ENCODE measurements around the gene NTN1.
"Not testable (repeated sequence)": the region's sequence is repeated elsewhere in the genome, so short reads cannot be mapped to it uniquely, and the experiment has no call there.

NTN1 gene

DNA sequence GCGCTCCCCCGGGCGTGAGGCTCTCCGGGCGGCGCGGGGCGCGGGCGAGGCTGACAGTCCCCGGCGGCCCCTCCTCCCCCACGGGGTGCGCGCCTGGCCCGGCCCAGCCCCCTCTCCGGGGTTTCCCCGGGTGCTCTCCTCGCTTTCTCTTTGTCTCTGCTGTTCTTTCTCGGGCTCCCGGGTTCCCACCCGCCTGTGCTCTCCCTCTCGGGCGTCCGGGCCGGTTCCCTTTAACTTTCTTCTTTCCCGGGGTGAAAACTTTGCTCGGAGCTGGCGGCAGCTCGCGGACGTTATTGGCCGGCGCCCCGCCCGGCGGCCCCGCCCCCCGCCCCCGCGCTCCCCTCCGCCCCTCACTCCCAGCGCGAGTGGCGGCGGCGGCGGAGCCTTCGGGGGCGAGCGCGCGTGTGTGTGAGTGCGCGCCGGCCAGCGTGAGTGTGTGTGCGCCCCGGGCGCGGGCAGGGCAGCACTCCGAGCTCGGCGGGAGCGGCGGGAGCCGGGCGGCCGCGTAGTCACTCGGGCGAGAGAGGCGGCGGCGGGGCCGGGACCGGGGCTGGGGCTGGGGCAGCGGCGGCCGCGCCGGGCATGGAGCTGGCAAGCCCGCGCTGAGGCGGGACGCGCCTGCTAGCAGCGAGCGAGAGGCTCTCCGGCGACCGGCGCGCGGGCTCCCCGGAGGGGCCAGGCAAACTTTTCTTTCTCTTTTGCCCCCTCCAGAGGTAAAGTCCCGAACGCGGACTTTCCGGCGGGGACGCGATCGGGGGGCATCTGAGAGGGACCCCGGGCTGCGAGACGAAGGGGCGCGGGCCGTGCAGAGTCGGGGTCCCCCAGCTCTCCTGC is at the start of gene NTN1:
Gene NTN1, plus strand, starts transcription at position 353 of the 834 bp plus-strand sequence. CDS start 864 bp downstream, outside the sequence.
- DNase-seq (ENCODE audit: low spot score): peak; percentile 73

DNA sequence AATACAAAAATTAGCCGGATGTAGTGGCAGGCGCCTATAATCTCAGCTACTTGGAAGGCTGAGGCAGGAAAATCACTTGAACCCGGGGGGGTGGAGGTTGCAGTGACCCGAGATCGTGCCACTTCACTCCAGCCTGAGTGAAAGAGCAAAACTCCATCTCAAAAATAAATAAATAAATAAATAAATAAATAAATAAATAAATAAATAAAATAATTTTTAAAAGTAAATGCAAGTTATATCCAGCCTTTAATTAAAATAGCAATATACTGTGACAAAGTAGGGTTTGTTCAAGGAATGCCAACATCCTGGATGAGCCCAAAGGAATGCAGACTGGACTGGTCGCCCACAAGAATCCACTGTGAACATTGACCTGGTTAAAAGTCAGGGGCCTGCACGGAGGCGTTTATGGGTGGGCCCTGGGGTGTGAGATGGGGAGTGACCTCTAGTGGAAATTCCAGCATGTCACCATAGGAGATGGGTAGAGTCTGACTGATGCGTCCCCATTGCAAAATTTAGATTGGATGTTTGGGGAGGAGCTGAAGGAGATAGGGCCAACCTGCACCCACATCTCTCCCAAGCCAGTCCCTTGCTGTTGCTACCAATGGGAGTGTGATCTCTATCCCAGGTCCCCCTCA is 46.1 kb upstream of the NTN1 start:
- no peak for DNase-seq (ENCODE audit: low spot score)

DNA sequence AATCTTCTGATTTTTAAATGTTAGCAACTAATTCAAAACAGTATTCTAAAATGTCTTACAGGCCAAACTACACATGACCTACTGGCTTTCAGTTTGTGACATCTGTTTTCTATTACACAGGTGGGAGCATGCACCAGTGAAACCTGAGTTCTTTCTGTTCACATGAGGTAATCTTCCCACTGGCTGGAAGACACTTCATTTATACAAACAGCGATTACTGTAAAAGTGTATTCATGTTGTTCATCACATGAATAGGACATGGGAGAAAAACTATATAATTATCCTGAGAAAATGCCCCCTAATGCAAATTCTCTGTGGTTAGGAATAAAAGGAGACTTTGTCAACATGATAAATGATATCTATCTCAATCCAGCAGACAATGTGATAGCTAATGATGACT is 44.7 kb upstream of the NTN1 start:
- no peak for DNase-seq (ENCODE audit: low spot score)

DNA sequence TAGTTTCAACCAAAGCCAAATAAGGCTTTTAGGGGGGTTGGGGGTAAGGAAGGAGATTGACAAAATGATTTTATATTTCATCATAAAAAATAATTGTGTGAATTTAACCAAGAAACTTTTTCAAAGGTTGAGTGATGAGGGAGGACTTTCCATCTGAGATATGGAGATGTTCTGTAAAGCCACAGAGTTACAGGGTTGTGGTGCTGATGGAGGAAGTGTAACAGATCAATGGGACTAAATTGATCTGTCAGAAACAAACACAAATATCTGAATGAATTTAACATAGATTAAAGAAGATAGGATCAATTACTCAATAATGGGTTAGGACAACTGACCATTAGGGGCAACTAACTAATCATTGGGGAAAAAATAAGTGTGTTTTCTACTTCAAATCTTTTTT is 41.6 kb upstream of the NTN1 start:
- no peak for DNase-seq (ENCODE audit: low spot score)

DNA sequence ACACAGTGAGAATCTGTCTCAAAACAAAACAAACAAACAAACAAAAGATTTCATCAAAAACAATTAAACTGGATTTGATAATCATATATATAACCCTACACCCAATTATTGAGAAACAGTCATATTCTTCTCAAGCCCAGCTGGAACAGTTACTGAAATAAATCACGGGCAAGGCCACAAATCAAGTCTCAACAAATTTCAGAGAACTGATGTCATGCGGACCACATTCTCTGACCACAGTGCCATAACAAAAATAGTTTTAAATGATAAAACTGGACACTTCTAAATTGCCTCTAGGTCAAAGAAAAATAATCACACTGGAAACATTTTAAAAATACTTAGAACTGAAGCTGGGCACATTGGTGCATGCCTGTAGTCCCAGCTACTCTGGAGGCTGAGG is 39.9 kb upstream of the NTN1 start:
- DNase-seq (ENCODE audit: low spot score): no peak

DNA sequence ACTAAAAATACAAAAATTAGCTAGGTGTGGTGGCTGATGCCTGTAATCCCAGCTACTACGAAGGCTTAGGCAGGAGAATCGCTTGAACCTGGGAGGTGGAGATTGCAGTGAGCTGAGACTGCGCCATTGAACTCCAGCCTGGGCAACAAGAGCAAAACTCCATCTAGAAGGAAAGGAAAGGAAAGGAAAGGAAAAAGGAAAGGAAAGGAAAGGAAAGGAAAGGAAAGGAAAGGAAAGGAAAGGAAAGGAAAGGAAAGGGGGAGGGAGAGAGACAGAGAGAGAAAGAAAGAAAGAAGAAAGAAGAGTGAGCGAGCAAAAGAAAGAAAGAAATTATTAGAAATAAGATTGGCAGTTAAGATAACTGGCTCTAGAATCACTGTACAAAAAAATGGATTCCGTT is 37.1 kb upstream of the NTN1 start:
- not testable (repeated sequence) for DNase-seq (ENCODE audit: low spot score)

DNA sequence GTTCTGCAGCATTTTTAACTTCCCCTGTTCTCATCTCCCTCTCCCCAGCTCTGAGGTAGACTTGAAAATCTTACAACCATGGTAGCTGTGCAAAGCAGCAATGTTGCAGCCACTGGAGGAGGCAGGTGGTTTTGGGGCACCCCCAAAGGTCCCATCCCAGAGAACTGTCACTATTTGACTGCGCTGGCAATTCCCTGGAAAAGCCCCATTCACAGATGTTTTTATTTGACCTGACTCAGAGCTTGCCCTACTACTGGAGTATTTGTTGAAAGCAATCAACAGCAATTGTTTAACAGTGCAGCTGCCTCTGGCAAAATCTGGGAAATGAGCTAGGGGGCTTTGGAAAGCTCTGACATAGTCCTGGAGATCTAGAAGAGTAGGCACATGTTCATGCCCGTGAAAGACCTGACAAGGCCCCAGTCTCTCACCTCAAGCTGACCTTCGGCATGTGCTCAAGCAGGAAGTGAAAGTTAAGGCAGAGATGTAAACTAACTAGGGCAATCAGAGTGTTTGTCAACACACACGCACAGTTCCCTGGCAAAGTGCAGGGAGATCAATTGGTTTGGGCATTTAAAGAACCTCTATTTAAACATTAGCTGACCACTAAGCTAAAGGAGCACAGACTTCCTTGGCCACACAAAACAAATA is 36.1 kb upstream of the NTN1 start:
- DNase-seq (ENCODE audit: low spot score): no peak

DNA sequence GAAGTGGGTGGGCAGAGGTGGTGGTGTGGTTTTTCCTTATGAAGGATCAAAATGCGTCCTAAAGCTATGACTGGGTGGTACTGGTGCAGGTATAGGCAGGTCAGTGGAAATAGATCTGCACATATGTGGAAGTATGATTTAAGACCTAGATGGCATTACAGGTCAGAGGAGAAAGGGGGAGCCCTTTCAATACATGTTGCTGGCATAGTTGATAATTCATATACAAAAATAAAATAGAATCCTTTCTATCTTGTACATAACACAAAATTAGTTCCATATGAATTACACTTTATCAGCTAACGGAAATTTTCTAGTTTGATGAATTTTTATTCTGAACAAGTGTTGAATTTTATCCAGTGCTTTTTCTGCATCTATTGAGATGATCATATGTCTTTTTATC is 35.0 kb upstream of the NTN1 start:
- DNase-seq (ENCODE audit: low spot score): no peak

DNA sequence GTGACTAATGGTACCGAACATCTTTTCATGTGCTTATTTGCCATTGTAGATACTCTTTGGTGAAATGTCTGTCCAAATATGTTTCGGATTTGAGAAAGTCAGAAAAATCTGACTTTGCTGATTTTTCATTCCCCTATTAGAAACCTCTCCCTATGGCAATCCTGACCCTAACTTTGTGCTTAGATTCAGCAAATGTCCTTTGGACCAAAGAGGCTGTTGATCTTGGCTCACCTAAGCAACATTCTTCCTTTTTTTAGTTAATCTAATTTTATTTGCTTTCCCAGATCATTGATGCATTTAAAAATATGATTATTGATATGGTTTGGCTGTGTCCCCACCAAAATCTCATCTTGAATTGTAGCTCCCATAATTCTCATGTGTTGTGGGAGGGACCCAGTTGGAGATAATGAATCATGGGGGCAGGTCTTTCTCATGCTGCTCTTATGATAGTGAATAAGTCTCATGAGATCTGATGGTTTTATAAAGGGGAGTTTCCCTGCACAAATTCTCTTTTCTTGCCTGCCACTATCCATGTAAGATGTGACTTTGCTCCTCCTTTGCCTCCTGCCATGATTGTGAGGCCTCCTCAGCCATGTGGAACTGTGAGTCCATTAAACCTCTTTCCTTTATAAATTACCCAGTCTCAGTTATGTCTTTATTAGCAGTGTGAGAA is 32.9 kb upstream of the NTN1 start:
- not testable (repeated sequence) for DNase-seq (ENCODE audit: low spot score)

DNA sequence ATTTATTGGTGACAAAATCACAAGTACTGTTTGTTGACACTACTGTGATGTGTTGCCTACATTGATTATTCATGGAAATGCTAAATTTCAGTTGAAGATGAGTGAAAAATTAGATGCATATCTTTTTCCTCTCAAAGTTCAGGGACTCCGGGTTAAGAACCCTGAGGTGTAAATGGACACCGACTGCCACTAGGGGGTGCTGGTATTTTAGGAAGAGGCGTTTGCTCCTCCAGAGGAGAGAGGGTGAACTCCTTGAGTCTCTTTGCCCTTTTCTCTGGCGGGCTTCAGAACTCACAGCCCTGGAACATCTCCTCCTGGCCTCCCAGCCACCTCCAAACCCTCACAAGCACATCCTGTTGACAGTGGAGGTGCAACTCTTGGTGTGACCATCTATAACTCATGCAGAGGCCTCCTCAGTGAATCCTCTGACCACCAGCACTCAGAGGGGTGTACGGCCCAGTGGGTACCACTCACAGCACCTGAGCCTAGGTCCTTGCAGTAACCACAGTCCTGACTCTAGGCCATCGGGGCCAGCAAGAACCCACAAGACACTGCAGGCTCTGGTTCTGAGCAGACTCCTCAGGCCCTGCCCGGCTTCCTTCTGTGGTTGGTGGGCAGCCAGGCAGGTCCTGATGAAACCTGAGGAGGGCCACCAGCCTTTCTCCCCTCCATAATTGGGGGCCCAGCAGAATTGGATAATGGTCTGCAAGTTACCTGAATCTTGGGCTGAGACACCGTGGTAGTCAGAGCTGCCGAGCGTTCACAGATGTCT is 29.6 kb upstream of the NTN1 start:
- DNase-seq (ENCODE audit: low spot score): peak; percentile 61

DNA sequence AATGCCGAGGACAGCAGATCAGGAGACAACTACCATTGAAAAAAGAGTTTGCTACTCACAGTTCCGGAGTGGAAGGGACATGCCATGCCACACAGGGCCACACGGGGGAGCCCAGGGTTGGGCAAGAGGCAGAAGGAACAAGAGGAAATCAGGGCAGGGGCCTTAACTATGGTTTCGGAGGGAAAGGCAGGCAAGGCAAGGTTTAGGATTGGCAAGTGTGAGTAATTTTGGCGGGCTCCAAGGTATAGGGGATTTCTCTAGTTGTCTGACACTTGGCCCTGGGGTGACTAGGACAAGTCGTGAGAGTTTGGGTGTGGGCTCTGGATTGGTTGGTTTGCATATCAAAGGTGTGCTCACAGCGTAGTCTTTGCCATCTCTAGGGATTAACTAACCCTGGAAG is 27.0 kb upstream of the NTN1 start:
- DNase-seq (ENCODE audit: low spot score): no peak

DNA sequence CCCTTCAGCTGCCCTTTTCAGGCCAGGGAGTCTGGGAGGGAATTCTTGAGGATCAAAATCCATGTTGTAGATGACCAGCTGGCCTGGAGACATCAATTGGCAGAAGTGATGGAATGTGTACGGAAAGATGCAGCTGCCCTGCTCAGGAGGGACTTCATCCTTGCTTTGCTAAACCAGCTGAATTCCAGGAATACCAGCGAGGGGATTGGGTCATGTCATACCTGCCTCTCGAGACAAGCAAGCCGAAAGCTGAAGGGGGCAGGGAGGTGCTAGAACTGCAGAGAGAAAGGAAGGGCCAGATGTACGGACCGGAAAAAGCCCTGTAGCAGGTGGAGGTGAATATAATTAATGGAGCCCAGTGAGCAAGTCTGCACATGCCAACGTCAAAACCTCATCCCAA is 25.6 kb upstream of the NTN1 start:
- DNase-seq (ENCODE audit: low spot score): no peak

DNA sequence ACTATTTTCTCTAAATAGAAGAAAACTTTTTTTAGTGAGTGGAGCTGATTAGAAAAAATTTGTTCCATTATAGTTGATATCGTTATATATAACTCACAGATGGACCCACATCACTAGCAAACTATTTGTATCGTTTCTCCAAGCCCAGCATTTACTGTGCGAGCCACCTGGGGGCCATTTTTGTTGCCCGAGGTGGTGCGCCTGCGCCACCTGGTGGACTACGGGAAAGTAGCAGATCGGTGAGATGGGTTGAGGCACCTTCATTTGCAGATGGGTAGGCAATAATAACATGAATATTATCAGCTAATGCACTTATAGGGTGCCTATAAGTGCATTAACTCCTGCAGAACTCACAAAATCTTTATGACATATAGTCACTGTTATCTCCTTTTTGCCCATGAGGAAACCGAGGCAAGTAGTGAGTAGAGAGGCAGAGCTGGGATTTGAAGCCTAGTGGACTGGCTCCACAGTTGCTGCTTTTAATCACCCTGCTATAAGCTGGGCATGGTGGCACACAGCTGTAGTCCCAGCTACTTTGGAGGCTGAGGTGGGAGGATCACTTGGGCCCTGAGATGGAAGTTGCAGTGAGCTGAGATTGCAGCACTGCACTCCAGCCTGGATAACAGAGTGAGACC is 23.2 kb upstream of the NTN1 start:
- peak; percentile 82 for DNase-seq (ENCODE audit: low spot score)

DNA sequence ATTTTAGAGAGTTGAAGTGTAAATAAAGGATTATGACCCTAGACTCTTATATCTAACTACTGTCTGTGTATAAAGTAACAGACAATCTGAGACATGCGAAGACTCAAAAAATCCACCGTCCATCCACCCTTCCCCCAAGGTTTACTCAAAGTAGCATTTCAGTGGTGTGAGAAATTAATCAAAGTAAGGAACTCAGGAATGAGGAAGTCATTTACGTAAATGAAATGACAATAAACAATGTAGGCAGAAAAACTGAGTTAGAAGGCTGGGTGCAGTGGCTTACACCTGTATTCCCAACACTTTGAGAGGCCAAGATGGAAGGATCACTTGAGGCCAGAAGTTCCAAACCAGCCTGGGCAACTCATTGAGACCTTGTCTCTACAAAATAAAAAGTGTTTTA is 19.8 kb upstream of the NTN1 start:
- no peak for DNase-seq (ENCODE audit: low spot score)

DNA sequence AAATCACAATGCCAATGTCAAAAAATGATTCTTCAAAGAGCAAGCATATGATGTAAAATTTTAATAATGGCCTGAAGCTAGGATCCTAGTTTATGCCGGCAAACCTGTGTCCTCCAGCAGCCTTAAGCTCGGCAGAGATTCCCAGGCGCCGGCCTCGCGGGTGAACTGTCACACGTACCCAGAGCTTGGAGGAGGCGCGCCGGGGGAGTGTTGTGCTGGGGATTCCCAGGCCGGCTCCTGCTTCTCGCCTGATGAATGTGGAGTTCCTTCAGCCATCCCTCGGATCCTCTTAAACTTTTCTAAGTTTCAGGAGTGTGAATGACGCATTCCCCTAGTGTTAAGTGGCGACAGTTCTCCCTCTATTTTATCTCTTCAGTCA is 19.1 kb upstream of the NTN1 start:
- no peak for DNase-seq (ENCODE audit: low spot score)

DNA sequence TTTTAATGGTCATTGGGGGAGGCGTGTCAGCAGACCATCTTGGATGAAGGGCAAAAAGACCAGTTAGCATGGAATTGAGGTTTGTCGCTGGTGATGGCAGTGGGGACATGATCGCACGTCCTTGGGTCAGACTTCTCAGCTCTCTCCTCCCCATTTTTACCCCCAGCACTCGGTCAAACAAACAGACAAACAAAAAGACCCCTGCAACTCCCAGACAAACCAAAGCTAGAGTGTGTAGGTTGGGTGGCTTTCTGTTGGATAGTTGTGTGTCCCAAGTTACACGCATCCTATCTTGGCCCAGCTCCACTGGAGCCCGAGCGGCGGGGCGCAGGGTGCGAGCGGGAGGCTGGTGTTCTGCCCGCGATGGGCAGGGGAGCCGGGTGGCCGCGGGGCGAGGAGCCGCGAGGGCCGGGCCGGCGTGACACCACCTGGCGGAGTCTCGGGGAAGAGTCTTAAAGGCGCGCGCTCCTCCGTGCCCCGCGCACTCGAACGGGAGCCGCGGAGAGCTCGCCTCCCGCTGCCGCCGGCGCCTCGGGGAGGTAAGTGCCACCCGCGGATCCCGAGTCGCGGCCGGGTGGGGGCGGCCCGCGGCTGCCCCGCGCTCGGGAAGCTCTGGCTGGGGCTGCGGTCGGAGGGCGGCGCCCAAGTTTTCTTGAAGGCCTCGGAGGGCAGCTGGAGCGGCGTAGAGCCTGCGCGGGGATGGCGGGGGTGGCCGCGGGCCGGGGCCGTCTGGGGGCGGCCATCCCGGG is 18.5 kb upstream of the NTN1 start:
- DNase-seq (ENCODE audit: low spot score): peak; percentile 56

DNA sequence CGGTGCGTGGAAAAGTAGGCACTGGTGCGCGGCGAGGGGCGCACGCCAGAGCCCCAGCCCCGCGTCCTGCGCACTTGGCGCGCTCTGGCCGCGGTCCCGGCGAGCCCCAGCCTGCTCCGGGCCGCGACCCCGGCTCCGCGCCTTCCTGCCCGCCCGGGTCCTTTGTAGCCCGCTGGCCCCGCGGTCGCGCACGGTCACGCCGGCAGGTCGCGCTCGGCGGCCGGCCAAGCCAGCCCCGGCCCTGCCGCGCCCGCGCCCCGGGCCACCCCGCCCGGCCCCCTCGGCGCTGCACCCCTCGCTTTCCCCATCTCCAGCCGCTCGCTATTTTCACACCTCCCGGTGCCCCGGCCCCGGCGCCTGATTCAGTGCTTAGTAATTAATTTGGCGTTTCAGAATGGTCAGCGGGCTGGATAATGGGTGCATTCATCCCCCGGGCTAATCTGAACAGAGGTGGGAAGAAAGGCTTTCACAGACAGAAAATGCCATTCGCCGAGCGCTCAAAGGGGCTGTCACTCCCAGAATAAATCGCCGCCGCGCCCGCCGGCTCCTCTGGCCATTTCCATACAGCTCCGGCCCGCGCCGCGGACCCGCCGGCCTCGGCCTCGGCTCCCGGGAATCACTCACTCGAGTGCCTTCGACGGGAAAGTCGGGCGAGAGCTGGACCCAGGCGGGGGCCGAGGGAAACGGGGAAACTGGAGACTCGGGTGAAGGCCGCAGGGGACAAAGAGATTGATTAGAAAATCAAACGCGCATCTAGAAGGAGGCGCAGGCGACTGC is 17.8 kb upstream of the NTN1 start:
- no peak for DNase-seq (ENCODE audit: low spot score)

DNA sequence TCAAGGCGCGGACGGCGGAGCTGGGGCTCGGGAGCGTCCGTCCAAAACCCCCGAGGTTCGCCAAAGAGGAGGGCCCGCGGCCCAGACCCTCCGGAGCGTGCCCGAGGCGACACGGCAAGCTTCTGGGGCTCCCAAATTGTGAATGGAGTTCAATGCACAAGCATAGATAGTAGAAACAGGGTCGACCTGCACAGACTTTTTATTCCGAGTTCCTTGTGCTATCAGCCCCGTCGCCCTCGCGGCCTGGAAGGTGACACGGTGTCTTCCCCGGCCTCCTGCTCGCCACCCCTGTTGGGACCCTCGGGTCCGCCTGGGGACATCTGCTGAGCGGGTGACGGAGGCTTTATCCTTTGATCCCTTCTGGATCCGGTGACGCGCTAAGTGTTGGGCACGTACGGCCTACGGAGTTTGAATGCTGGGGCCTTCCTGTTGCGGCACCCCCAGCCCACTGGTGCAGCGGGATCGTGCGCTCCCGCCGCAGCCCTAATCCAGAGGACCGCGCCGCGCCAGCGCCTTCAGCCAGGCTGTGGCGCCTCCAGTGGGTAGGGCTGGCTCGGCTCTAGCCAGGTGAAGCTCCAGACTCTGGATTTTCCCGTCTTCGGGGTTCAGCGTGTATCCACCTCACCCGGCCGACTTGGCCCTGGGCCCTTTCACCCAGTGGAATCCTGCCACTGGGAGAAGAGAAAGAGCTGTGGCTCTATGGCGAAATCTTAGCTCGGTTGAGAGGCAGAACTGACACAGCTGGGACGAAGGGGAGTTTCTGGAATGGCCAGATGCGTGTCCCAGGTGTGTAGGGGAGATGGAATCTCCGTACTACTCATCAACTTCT is 17.0 kb upstream of the NTN1 start:
- no peak for DNase-seq (ENCODE audit: low spot score)

DNA sequence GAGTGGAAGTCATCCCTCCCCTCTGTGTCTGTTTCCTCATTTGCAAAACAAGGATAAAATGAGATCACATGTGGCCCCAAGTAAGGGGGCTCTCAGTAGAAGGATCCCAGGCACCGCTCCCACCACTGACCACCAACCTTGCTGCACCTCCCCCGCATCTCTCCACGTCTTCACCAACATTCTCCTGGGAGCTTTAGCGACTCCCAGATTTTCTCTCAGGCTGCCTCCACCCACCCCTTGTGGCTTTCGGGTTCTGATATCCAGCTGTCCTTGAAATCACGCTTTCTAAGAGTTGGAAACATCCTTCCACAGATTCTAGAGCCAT is 16.4 kb upstream of the NTN1 start:
- DNase-seq (ENCODE audit: low spot score): no peak

Data from germinal center (tissue), 1 donor.